GM23338 (cell line): ENCODE data around the gene STPG2. TPM values are rescaled to one million over a fixed set of nuclear protein-coding genes. Genes with fewer than 3 reads are reported as not detected.

Experiments used
- ATAC-seq: fragments of 200-7000 bp; cut with Tn5 transposase; 3 replicates; pipeline ENCODE4 v1.9.1; 2020
- DNase-seq: peaks from one replicate; pipeline ENCODE4 v3.0.0-alpha.2; 2015; ENCODE audit warnings: low spot score
- H2AFZ ChIP-seq: fragments of 200-600 bp; sonication (generic); 2 replicates; pipeline ENCODE4 v1.8.0; 2016; ENCODE audit warnings: antibody characterized with exemption, mild to moderate bottlenecking, moderate library complexity
- H3F3A ChIP-seq: fragments of 200-600 bp; sonication (generic); replicated peaks from 2 replicates; pipeline ENCODE4 v1.8.0; 2017; ENCODE audit warnings: antibody characterized with exemption, mixed run types, low read depth
- H3K27ac ChIP-seq: fragments of 200-600 bp; sonication (generic); 2 replicates; pipeline ENCODE4 v1.6.1; 2016; ENCODE audit warnings: low read depth
- H3K27me3 ChIP-seq: fragments of 200-600 bp; sonication (generic); 2 replicates; pipeline ENCODE4 v1.8.0; 2016; ENCODE audit warnings: mild to moderate bottlenecking, mixed run types, moderate library complexity; ENCODE audit not compliant: insufficient read depth
- H3K36me3 ChIP-seq: fragments of 200-600 bp; sonication (generic); 2 replicates; pipeline ENCODE4 v1.8.0; 2016; ENCODE audit warnings: mild to moderate bottlenecking; ENCODE audit not compliant: insufficient read depth
- H3K4me1 ChIP-seq: fragments of 200-600 bp; sonication (generic); 2 replicates; pipeline ENCODE4 v1.8.0; 2016; ENCODE audit warnings: mild to moderate bottlenecking, moderate library complexity; ENCODE audit not compliant: insufficient read depth
- H3K4me2 ChIP-seq: fragments of 200-600 bp; sonication (generic); 2 replicates; pipeline ENCODE4 v1.7.1; 2017; ENCODE audit warnings: mixed run types
- H3K4me3 ChIP-seq: fragments of 200-600 bp; sonication (generic); 2 replicates; pipeline ENCODE4 v1.6.1; 2016; ENCODE audit warnings: mixed run types
- H3K79me2 ChIP-seq: fragments of 200-600 bp; sonication (generic); replicated peaks from 2 replicates; pipeline ENCODE4 v1.8.0; 2017; ENCODE audit warnings: mild to moderate bottlenecking; ENCODE audit not compliant: insufficient read depth
- H3K9me2 ChIP-seq: fragments of 200-600 bp; sonication (generic); 2 replicates; pipeline ENCODE4 v1.8.0; 2017; ENCODE audit not compliant: insufficient read depth
- H4K20me1 ChIP-seq: fragments of 200-600 bp; sonication (generic); replicated peaks from 2 replicates; pipeline ENCODE4 v1.8.0; 2017; ENCODE audit warnings: mild to moderate bottlenecking; ENCODE audit not compliant: insufficient read depth
- H3K27ac Mint-ChIP-seq: 2 replicates; pipeline ENCODE4 v1.8.0; 2020; ENCODE audit warnings: inconsistent platforms, mild to moderate bottlenecking, moderate library complexity, mixed read lengths
- H3K27me3 Mint-ChIP-seq: 3 replicates; pipeline ENCODE4 v1.8.0; 2022; ENCODE audit warnings: low read depth, mild to moderate bottlenecking, moderate library complexity, mixed read lengths, inconsistent platforms; ENCODE audit not compliant: insufficient read depth, poor library complexity
- H3K36me3 Mint-ChIP-seq: 3 replicates; pipeline ENCODE4 v1.8.0; 2021; ENCODE audit warnings: low read depth, mild to moderate bottlenecking, inconsistent platforms, moderate library complexity, mixed read lengths
- H3K4me1 Mint-ChIP-seq: 3 replicates; pipeline ENCODE4 v1.8.0; 2020; ENCODE audit warnings: mild to moderate bottlenecking, inconsistent platforms, mixed read lengths
- H3K4me3 Mint-ChIP-seq: 3 replicates; pipeline ENCODE4 v1.8.0; 2021; ENCODE audit warnings: moderate library complexity, mild to moderate bottlenecking, inconsistent platforms, mixed read lengths
- H3K9me3 Mint-ChIP-seq: 3 replicates; pipeline ENCODE4 v1.8.0; 2020; ENCODE audit warnings: moderate library complexity, mild to moderate bottlenecking, inconsistent platforms, mixed read lengths
- CREB1 ChIP-seq: fragments of 250-450 bp; sonication (Bioruptor Pico); IDR thresholded peaks from 2 replicates; pipeline ENCODE4 v1.5.0; 2020; ENCODE audit warnings: low read depth, mild to moderate bottlenecking, moderate library complexity
- EZH2 ChIP-seq: fragments of 200-600 bp; sonication (generic); IDR thresholded peaks from one replicate; pipeline ENCODE4 v1.8.0; 2017; ENCODE audit warnings: antibody characterized with exemption, mild to moderate bottlenecking, low read depth; ENCODE audit not compliant: unreplicated experiment
- EZH2phosphoT487 ChIP-seq: fragments of 200-600 bp; sonication (generic); IDR thresholded peaks from one replicate; pipeline ENCODE4 v1.8.1; 2018; ENCODE audit warnings: antibody characterized with exemption; ENCODE audit not compliant: unreplicated experiment
- JUNB ChIP-seq: IDR thresholded peaks from one replicate; pipeline ENCODE4 v1.6.1; 2016; ENCODE audit warnings: antibody characterized with exemption; ENCODE audit not compliant: unreplicated experiment
- NANOG ChIP-seq: IDR thresholded peaks from 2 replicates; pipeline ENCODE4 v1.6.1; 2016; ENCODE audit warnings: antibody characterized with exemption, borderline replicate concordance
- POLR2AphosphoS5 ChIP-seq: IDR thresholded peaks from 2 replicates; pipeline ENCODE4 v1.6.1; 2016; ENCODE audit warnings: antibody characterized with exemption, low read depth
- STAT1 ChIP-seq: IDR thresholded peaks from one replicate; pipeline ENCODE4 v1.6.1; 2016; ENCODE audit warnings: antibody characterized with exemption; ENCODE audit not compliant: unreplicated experiment
- ZNF114 ChIP-seq: fragments of 250-450 bp; sonication (Bioruptor Pico); IDR thresholded peaks from 2 replicates; pipeline ENCODE4 v1.5.0; 2020; ENCODE audit warnings: mild to moderate bottlenecking, moderate library complexity
- polyA plus RNA-seq: library from polyadenylated mRNA; unstranded; fragments of >200 nt; fragmentation: Nextera tagmentation; extraction: Ambion mirVana; gene quantifications from 2 replicates; pipeline ENCODE4 v1.2.1, GENCODE V29; 2016
- total RNA-seq: library from RNA; depleted of rRNA; stranded (reverse); fragments of >200 nt; shearing (Covaris generic); gene quantifications from 2 replicates; pipeline ENCODE4 v1.2.3, GENCODE V29; 2014
- TF ChIP-seq, protein P1 (sequence below): IDR thresholded peaks from 2 replicates; pipeline ENCODE4 v1.6.1; 2016; ENCODE audit warnings: antibody characterized with exemption
- TF ChIP-seq, protein P2 (sequence below): IDR thresholded peaks from one replicate; pipeline ENCODE4 v1.6.1; 2018; ENCODE audit warnings: antibody characterized with exemption; ENCODE audit not compliant: unreplicated experiment
- TF ChIP-seq, protein P3 (sequence below), 2 experiments: fragments of 200-600 bp in 1 of 2; sonication (generic) in 1 of 2; conservative IDR thresholded peaks; 2 replicates each; pipeline versions ENCODE4 v1.5.1 to v1.6.1; 2016 to 2017; ENCODE audit warnings: antibody characterized with exemption in 2 of 2, low read depth in 2 of 2, mild to moderate bottlenecking in 2 of 2, moderate library complexity in 1 of 2

Gene STPG2
- total and polyA plus RNA-seq, 2 experiments from 2014 or later = 0.17 to 0.32 TPM

DNA sequence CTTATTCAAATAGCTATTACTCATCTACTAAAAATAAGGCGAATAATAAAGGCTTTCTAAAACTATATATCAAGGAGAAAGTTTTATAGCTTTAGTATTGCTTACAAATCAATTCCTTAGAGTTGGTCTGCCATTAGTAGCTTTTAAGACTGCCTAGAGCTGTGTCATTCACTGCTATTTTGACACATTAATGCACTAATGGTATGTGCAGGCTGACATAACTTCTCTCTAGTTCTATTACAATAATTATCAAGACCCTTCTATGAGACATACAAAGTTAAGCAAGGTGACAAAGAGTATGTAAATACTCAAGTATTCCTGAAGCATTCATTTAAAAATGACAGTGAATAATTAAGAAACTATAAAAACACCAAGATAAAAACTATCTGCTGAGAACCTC is 625.3 kb downstream of the STPG2 start:
- Histone ChIP-seq H3K9me2 (no peaks in the 10 kb centered on the region; the same call in 1 of the 2 replicates), H3K4me3 (no peak overlapping the region), H4K20me1 (no peaks in the 10 kb centered on the region), H3K4me1 (no peaks in the 10 kb centered on the region; the same call in 1 of the 2 replicates), H3K4me2 (no peak overlapping the region), H3K27me3 (no peaks in the 10 kb centered on the region), H3F3A (no peaks in the 10 kb centered on the region), H3K79me2 (no peaks in the 10 kb centered on the region), H3K27ac (no peak overlapping the region), H3K36me3 (no peaks in the 10 kb centered on the region), H2AFZ (no peak overlapping the region)
- Mint-ChIP-seq H3K4me1 (peaks cover 4% of the 10 kb centered on the region; the same call in 2 of the 3 replicates), H3K36me3 (no peaks in the 10 kb centered on the region), H3K9me3 (no peaks in the 10 kb centered on the region), H3K4me3 (no peak overlapping the region), H3K27ac (no peak overlapping the region), H3K27me3 (no peaks in the 10 kb centered on the region)
- DNase-seq (no peak), ATAC-seq (no peak)
- TF ChIP-seq EZH2phosphoT487 = no peak
- TF ChIP-seq, protein P1, sequence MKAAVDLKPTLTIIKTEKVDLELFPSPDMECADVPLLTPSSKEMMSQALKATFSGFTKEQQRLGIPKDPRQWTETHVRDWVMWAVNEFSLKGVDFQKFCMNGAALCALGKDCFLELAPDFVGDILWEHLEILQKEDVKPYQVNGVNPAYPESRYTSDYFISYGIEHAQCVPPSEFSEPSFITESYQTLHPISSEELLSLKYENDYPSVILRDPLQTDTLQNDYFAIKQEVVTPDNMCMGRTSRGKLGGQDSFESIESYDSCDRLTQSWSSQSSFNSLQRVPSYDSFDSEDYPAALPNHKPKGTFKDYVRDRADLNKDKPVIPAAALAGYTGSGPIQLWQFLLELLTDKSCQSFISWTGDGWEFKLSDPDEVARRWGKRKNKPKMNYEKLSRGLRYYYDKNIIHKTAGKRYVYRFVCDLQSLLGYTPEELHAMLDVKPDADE = no peak
- TF ChIP-seq, protein P2, sequence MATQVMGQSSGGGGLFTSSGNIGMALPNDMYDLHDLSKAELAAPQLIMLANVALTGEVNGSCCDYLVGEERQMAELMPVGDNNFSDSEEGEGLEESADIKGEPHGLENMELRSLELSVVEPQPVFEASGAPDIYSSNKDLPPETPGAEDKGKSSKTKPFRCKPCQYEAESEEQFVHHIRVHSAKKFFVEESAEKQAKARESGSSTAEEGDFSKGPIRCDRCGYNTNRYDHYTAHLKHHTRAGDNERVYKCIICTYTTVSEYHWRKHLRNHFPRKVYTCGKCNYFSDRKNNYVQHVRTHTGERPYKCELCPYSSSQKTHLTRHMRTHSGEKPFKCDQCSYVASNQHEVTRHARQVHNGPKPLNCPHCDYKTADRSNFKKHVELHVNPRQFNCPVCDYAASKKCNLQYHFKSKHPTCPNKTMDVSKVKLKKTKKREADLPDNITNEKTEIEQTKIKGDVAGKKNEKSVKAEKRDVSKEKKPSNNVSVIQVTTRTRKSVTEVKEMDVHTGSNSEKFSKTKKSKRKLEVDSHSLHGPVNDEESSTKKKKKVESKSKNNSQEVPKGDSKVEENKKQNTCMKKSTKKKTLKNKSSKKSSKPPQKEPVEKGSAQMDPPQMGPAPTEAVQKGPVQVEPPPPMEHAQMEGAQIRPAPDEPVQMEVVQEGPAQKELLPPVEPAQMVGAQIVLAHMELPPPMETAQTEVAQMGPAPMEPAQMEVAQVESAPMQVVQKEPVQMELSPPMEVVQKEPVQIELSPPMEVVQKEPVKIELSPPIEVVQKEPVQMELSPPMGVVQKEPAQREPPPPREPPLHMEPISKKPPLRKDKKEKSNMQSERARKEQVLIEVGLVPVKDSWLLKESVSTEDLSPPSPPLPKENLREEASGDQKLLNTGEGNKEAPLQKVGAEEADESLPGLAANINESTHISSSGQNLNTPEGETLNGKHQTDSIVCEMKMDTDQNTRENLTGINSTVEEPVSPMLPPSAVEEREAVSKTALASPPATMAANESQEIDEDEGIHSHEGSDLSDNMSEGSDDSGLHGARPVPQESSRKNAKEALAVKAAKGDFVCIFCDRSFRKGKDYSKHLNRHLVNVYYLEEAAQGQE = no peak
- TF ChIP-seq ZNF114 = no peak
- TF ChIP-seq EZH2 = no peak
- no peak for TF ChIP-seq JUNB
- no peak for TF ChIP-seq CREB1 (CRISPR knock-in tag)
- TF ChIP-seq NANOG = no peak

DNA sequence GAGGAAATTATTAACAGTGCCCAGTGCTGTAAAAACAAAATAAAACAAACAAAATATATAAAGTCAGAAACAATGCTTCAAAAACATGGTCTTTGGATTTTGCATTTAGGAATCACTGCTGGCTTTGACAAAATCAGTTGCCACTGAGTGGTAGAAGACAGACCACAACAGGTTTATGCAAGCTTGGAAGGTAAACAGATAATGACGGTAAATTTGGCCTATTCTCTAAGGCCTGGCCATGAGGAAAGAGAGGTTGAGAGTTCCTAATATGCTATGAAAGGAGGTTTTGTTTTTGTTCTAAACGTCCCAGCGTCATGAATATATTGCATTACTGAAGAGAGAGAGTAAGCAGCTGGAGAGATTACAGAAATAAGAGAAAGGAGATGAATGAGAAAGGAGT is 629.4 kb downstream of the STPG2 start:
- H3K4me1 ChIP-seq = no peaks in the 10 kb centered on the region; the same call in 1 of the 2 replicates
- no peaks in the 10 kb centered on the region for H3K9me3 Mint-ChIP-seq
- H3K4me1 Mint-ChIP-seq = peaks cover 6% of the 10 kb centered on the region; the same call in 2 of the 3 replicates
- H3K27me3 ChIP-seq = no peaks in the 10 kb centered on the region
- no peak overlapping the region for H3K4me3 Mint-ChIP-seq
- no peaks in the 10 kb centered on the region for H3F3A ChIP-seq
- no peaks in the 10 kb centered on the region for H3K79me2 ChIP-seq
- H3K27ac ChIP-seq = no peak overlapping the region
- H2AFZ ChIP-seq = no peak overlapping the region
- ATAC-seq (no peak), DNase-seq (peak; percentile 2)
- H4K20me1 ChIP-seq = no peaks in the 10 kb centered on the region
- no peak overlapping the region; the same call in 1 of the 2 replicates for H3K27ac Mint-ChIP-seq
- no peaks in the 10 kb centered on the region for H3K27me3 Mint-ChIP-seq
- H3K36me3 Mint-ChIP-seq = no peaks in the 10 kb centered on the region
- H3K9me2 ChIP-seq = no peaks in the 10 kb centered on the region; the same call in 1 of the 2 replicates
- H3K4me3 ChIP-seq = no peak overlapping the region
- no peaks in the 10 kb centered on the region for H3K36me3 ChIP-seq
- H3K4me2 ChIP-seq = no peak overlapping the region
- TF ChIP-seq EZH2phosphoT487 (no peak), POLR2AphosphoS5 (no peak), NANOG (no peak), JUNB (no peak), ZNF114 (no peak), EZH2 (no peak), STAT1 (no peak)
- TF ChIP-seq, protein P1 = no peak
- TF ChIP-seq, protein P3, sequence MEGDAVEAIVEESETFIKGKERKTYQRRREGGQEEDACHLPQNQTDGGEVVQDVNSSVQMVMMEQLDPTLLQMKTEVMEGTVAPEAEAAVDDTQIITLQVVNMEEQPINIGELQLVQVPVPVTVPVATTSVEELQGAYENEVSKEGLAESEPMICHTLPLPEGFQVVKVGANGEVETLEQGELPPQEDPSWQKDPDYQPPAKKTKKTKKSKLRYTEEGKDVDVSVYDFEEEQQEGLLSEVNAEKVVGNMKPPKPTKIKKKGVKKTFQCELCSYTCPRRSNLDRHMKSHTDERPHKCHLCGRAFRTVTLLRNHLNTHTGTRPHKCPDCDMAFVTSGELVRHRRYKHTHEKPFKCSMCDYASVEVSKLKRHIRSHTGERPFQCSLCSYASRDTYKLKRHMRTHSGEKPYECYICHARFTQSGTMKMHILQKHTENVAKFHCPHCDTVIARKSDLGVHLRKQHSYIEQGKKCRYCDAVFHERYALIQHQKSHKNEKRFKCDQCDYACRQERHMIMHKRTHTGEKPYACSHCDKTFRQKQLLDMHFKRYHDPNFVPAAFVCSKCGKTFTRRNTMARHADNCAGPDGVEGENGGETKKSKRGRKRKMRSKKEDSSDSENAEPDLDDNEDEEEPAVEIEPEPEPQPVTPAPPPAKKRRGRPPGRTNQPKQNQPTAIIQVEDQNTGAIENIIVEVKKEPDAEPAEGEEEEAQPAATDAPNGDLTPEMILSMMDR (conservative IDR thresholded peaks at IDR 0.05; ENCODE audit: low read depth in 2 of 2) = no peak
- TF ChIP-seq, protein P2 = no peak
